HPDE6-E6E7 (cell line): ENCODE data around the gene NELL1.

Experiments used
- DNase-seq: peaks from one replicate; pipeline ENCODE4 v3.0.0; 2011; ENCODE audit warnings: missing footprints; ENCODE audit errors: extremely low spot score

Gene NELL1

DNA sequence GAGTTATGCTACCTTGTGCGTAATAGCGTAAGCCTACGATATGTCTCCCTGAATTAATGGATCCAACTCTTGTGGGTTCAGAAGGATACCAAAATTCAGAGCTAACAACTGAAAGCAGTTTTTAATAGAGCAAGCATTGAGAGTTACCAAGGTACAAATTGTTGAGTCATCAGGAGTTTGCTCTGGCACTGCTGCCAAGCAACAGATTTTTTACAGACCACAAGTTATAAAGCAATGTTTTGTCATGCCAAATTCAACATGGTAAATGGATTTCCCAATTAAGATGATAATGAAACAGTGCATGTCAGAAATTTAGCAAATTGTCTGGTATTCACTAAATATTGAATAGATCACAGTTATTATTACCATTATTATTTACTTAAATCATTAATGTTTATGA, 295.6 kb downstream of the NELL1 start:
- no peak for DNase-seq

DNA sequence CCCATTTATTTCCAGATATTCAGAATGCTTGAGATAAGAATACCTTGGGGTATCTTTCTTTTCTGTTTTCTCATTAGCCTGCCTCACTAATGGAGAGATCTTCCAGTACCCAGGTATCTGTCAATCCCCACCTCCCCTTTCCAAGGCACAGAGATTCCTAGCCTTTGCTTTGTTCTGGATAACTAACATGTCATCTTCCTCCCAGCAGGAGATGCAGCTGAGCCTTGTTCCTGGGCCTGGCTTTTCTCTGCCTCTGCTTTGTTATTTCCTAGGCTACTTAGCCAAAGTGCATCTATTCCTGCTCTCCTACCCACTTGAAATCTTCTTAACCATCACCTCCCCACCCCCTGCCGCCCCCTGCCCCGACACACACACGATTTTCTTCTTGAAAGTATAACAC, 297.1 kb downstream of the NELL1 start:
- no peak for DNase-seq

DNA sequence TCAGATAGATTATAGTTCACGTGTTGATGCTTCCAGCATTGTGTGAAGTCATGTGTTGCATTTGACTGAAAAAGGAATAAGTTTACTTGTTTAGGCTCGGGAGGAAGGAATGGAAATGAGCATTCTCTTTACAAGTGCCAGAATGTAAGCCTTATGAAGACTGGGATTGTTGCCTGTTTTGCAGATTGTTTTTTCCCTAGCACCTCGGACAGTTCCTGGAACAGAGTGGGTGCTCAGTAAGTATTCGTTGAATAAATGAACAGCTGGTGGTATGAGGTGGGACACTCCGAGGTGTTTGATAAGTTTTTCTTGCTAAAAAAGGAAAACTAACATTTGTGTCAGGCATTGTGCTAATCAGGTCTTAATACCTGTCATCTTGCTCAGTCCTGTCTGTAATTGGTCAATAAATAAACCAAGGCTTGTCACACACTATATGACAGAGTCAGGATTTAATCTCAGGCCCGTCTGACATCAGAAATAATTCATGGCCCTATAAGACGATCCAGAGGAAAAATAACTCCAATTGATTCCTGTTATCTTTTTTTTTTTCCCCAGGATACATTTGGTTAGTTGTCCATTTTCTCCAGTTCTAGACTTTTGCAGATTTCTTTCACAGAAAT, 304.7 kb downstream of the NELL1 start:
- DNase-seq: no peak

DNA sequence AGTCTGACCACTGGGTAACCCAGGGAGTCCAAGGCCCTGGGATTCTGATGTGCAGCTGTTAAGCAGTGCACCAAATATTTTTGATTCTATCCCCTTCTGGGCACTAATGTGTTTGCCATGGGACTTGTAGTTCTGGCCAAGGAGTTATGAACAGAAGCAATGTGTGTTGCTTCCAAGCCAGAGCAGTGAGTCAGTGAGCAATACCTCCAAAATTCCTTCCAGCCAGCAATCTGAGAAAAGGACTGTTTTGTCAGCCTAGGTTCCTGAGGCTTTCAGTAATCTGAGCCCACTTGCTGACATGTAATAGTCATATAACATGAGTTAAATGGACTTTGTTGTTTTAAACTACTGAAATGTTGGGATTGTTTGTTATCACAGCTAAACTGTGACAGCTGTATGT, 311.4 kb downstream of the NELL1 start:
- no peak for DNase-seq

DNA sequence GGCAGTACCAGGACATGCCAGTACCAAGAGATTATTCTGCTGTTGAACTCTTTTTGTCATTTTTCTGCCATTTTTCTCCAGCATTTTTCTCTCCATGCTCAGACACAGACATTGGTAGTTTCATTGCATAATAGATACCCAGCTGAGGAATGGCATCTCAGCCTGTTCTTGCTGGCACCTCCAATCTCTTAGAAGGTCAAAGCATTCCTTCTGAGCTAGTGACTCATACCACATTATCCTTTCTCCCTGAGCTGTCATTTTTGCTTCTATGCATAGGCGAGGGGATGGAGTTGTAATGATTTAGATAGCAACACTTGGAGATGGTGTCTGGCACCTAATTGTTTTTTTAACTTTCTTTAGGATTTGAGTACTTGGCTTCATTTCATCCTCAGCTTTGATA, 321.1 kb downstream of the NELL1 start:
- no peak for DNase-seq

DNA sequence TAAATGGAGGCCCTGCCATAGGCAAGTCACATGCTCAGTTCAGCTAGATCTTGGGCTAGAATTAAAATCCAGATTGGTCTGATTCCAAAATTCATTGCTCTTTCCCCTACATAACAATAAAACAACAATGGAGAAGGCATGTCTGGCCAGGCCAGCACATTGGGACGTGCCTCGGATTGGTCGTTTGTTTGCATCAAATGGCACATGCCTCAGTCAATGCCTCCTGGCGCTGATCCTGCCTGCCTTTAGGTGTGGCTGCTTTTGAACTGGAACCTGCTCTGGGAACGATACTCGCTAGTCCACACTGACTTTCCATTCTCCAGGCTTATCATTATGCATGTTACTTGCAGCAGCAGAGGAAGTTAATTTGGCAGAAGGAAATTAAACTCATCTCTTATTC, 322.1 kb downstream of the NELL1 start:
- no peak for DNase-seq

DNA sequence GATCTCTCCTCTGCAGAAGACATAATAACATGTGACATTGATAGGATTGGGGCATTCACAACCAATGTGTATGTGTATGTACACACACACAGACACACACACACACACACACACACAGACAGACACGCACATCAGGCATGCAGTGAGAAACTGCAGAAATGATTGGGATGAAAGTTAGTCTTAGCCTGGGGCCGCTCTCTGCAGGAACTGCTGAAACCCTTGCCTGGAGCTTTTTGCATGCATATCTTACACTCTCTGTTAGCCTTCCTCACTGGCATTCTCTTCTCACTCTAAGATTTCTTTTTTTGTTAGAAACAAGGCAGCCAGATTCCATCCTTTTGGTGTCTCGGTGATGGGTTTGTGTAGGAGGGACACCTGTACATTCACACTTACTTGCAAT, 337.9 kb downstream of the NELL1 start:
- no peak for DNase-seq

DNA sequence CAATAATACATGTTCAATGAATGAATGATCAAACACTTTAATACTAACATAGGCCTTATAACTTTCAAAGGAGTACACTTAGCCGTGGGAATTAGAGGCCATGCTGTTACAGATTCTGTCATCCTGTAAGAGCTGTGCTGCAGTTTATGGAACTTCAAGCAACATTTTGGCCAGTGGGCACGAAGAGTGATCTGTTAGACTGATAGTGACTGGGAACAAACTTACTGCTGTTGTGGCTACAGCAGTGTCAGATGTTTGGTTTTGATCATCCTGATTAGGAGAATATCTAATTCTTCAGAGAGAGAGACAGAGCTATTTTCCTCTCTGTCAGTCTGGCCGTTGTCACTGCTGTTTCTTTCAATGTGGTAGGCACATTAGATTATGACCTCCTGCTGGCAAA, 348.9 kb downstream of the NELL1 start:
- DNase-seq: no peak

DNA sequence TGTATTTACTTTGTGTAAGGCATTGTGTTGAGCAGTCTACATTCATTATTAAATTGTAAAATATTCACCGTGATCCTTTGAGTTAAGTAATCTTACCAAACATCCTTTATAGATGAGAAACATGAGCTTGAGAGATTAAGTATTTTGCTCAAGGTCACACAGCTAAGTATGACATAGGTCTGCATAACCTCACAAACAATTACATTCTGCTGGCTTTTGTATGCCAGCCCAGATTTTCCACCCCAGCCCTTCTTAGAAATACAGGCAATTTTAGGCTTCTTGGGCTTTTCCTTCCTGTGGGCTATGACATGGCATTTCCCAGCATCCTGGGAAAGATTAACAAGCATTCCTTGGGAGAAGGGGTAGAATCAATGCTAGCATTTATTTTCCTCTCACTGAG, 357.3 kb downstream of the NELL1 start:
- DNase-seq: no peak

DNA sequence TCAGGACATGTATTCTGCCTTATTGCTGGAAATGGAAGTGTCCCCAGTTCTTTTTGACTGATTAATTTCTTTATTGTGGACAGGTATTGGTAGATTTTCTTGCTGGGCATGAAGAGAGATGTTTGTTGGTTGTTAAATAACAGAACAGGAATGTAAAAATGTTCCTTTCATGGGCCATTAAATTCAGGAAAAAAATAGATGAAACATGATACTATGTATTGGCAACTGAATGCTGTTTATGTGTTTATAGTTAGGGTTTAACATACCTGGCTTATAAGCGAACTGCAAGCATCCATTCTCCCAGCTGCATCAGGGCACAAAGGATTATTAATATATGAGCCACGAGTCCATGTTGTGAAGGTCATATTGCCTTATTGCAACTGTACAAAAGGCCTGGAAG, 368.5 kb downstream of the NELL1 start:
- DNase-seq: no peak

DNA sequence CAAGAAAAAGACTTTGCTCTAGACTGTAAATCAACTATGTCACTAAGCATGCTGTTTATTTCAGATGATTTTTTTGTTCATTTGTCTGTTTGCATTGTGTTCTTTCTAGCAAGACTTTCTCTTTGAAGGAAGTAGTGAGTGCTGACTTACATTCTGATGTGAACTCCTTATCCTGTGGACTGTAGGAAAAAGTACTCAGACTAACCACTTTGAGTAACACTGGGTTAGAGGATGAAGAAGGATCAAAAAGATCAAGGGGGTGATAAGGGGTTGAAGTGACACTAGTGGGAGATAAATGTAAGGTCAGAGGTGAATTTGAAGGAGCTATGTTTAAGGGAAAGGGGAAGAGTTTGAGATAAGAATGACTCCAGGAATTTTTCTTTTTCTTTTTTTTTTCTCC, 369.4 kb downstream of the NELL1 start:
- no peak for DNase-seq

DNA sequence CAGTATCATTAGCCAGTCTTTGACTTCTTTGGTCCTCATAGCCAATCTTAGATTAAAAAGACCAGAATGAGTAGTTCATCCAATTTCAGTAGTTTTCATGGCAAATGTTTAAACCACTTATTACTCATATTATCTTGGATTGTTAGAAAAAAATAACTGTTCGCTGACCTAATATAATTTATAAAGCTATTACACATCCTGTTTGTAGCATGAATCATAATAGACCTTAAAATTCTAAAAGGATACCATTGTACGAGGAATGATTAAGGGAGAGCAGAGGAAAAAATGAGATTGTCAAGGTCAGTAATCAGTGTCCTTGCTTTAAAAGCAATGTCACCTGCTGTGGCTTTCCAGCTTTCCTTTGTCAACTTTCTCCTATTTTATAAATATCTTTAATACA, 371.2 kb downstream of the NELL1 start:
- no peak for DNase-seq

DNA sequence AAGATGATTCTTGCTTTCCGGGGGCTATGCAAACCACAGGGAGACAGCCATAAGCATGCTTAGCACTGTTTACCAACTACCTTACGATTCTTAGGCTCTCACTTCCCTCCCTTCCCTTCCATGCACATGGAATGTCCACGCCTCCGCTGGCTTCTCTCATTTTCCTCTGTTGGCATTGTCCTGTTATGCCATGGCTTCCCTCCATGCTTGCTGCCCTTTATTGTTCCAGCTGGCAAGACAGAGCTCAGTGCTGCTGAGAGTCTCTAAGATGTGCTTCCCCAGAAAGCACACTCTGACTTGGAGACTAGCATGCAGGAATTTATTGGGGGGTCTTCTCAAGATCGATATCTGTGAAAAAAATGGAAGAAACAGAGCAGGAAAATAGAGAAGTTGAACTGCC, 379.2 kb downstream of the NELL1 start:
- no peak for DNase-seq

DNA sequence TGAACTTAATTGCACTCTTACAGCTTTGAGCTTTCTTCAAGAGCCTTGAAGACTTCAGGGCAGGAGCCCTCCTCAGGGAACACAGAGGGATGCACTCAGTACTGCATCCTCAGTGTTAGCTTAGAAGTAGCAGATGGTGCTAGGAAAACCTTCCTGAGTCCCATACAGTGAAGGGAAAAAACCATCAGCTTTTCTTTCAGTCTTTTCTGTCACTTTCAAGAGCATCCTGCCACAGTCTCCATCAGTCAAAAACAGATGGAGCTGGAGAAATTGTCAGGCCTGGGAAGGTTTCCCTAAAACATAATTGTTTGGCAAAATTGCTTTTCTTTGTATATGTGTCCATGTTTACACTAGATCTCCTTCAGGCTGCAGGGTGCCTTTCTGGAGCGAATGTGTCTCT, 384.1 kb downstream of the NELL1 start:
- DNase-seq: no peak

DNA sequence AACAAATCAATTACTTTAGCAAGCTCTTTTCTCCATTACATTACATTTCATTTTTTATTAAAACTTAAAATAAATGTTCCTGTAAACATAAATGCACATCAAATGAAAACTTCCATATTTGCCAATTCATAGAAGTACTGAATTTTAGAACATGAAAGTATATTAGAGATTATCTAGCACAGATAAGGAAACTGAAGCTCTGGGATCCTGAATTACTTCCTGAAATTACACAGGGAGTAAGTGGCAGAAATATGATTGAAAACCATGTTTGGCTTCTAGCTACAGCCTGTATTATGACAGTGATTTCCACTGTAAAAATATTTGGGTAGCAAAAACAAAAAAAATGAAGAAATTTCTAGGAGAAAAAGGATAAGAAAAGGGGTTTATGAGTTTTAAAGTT, 387.3 kb downstream of the NELL1 start:
- DNase-seq: no peak

DNA sequence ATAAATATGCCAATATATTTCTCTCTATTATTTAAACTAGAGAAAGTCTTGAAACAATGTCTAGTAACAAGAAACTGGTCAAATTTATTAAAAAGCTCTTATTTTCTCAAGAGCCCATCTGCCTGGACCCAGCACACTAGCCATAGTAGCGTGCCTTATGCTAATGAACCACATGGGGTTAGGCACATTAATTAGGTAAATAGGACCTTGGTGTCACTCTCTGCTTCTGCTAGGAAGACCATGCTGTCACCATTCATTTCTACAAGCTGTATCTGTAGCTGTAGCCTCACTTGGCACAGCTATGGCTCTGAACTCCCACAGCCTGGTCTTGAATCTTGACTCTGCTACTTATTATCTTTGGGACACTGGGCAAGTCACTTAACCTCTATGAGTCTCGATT, 390.5 kb downstream of the NELL1 start:
- DNase-seq: no peak

DNA sequence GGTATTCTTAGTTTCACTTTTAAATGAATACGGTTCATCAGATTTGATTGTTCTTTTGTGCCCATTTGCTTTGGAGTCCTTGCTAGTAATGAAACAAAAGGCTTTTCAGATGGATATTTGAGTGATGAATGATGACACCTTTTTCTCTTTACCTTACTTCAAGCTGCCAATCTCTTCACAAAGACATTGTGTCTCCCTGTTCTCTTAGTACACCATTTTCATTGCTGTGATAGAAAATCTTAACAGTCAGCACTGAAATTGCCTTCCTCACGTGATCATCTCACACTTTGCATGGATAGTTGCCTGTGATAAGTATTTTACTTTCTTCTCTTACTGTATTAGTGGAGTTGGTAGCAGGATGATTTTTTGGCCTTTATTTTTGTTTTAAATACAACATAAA, 396.6 kb downstream of the NELL1 start:
- DNase-seq: no peak

DNA sequence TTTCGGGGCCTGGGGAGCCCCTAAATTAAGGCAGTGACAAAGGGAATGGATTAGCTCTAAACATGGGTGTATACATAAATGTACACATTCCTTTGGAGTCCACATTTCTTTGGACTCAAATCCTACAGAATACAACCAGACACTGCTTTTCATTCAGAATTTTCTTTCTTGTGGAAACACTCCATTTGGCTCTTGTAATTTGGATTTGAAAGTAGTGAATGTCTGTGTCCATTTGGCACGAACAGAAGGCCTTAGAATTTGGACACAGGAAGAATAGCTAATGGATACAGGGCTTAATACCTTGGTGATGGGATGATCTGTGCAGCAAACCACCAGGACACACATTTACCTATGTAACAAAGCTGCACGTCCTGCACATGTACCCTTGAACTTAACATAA, 399.5 kb downstream of the NELL1 start:
- no peak for DNase-seq

DNA sequence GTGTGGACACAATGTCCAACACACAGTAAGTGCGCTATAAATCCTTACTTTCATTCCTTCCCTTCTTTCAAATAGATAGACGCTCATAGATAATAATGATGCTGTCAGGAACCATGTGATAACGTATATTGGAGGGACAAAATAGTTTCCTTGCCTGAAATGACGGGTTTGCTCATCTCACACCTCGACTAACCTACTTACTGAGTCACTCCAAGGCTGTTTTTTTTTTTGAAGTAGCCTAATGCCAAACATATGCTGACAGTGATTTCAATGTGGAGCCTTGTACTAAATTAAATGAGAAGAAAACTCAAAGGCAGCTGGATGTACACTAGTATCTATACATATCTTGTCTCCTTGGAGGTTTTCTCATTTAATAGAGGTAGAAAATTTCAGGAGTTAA, 400.5 kb downstream of the NELL1 start:
- DNase-seq: no peak

DNA sequence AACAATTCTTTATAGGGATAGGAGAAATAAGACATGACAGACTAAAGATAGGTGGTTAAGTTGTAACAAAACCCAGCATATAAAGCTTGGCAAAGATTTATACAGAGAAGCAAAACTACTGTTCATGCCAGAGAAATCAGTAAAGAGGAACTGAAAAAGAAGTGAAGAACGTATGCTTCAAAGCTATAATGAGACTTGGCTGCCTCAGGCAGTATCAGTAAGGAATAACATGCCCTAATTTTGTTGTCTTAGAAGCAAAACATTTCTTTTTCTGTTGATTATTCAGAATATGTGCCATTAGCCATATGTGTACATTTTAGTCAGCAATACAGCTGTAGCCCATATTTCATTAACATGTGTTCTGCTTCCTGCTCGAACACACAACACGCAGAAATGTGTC, 403.2 kb downstream of the NELL1 start:
- no peak for DNase-seq

DNA sequence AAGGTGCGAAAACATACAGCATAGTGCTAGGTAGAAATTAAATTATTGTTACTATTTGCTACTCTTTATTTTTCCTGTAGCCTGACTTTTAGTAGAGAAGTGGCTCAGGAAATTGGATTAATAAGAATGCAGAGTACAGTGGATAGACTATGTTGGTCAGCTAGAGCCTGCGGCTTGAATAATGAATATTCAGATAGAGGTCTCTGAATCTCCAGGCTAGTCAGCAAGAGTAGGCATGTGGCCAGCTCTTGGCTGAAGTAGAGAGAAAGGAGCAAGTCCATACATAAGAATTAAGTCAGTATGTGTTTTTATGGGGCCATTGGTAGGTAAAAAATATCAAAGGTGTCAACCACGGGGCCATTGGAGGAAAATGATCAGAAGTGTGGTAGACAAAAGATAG, 413.5 kb downstream of the NELL1 start:
- no peak for DNase-seq

DNA sequence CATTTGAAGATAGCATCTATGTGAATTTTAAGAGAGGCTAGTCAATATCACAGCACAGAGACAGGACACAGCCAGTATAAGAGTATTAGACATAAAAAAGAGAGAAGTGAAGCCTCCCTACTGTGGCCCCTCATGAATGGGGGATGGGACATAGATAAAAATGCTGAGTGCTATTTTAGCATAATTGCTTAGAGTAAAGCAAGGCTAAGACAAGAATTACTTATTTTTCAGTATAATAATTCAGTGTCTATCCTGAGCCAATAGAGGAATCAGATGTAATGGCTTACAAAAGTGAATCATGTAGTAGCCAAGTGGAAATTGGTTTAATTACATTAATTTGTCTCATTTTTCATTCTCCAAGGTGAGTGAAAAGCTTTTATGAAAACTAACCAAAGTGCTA, 419.5 kb downstream of the NELL1 start:
- no peak for DNase-seq

DNA sequence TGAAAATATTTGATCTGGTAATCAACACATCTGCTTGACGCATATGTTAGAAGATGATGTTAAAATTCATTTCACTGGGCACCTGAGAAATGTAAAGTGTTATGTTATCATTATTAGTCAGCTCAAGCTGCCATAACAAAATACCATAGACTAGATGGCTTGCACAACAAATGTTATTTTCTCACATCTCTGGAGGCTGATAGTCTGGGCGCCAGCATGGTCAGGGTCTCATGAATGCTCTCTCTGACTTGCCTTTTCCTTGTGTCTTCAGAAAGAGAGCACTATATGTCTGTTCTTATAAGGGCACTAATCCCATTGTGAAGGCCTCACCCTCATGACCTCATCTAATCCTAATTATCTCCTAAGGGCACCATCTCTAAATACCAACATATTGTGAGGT, 435.3 kb downstream of the NELL1 start:
- no peak for DNase-seq

DNA sequence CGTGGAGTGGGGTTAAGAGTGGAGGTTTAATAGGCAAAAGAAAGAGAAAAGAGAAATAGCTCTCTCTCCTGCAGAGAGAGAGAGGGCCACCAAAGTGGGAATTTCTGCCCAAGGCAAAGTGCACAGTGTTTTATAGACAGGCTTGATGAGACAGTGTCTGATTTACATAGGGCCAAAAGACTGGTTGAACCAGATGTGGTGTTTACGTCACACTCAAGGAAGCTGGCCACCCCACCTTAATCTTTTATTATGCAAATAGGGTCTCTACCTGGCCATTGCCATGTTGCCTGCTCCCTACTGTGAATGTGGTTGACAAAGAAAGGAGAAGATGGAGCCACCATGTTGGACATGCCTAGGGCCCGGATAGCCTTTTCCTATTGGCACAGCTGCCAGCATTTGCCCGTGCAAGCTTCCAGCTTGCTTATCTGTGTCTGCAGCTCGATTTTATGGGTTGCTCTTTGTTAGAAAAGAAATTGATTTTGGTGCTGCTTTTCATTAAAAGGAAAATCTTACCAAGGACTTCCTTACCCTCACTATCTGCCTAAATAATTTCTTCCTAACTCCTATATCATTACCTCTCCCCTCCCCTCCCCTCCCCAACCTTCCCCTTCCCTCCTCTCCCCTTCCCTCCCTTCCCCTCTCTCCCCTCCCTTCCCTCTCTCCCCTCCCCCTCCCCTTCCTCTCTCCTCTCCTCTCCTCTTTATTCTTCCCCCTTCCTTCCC, 436.0 kb downstream of the NELL1 start:
- DNase-seq: no peak
